ENCODE measurements around the gene SLC2A4RG. TPM values are rescaled to one million over a fixed set of nuclear protein-coding genes. Genes with fewer than 3 reads are reported as not detected.

SLC2A4RG gene
- total and polyA plus RNA-seq, 2 of the 13 experiments (the other 11 are each of a cell fraction or from before 2014, with no cell fraction given): 91.4 to 95.9 TPM

GRCh38 chr20:63707558-63708300 is 31.8 kb upstream of the SLC2A4RG start, which contains the start of the genes ARFRP1 and ZGPAT (continued):
- TF ChIP-seq, protein P1, sequence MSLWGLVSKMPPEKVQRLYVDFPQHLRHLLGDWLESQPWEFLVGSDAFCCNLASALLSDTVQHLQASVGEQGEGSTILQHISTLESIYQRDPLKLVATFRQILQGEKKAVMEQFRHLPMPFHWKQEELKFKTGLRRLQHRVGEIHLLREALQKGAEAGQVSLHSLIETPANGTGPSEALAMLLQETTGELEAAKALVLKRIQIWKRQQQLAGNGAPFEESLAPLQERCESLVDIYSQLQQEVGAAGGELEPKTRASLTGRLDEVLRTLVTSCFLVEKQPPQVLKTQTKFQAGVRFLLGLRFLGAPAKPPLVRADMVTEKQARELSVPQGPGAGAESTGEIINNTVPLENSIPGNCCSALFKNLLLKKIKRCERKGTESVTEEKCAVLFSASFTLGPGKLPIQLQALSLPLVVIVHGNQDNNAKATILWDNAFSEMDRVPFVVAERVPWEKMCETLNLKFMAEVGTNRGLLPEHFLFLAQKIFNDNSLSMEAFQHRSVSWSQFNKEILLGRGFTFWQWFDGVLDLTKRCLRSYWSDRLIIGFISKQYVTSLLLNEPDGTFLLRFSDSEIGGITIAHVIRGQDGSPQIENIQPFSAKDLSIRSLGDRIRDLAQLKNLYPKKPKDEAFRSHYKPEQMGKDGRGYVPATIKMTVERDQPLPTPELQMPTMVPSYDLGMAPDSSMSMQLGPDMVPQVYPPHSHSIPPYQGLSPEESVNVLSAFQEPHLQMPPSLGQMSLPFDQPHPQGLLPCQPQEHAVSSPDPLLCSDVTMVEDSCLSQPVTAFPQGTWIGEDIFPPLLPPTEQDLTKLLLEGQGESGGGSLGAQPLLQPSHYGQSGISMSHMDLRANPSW (CRISPR knock-in tag; IDR thresholded peaks at IDR 0.05; ENCODE audit: borderline replicate concordance): peak; percentile 22; the same call in 1 of the 2 replicates
- TF ChIP-seq, protein P2, sequence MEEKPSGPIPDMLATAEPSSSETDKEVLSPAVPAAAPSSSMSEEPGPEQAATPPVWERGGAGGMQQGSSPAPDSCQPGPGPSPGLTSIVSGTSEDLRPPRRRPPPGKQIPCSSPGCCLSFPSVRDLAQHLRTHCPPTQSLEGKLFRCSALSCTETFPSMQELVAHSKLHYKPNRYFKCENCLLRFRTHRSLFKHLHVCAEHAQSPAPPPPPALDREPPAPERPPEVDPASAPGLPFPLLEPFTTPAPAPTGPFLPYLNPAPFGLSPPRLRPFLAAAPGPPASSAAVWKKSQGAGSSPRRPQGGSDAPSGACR (CRISPR knock-in tag; IDR thresholded peaks at IDR 0.05): peak; percentile 77
- TF ChIP-seq PRPF4 (IDR thresholded peaks at IDR 0.05; ENCODE audit: low read depth, low read length, poor library complexity, severe bottlenecking): no peak
- no peak for TF ChIP-seq SETDB1 (CRISPR knock-in tag; IDR thresholded peaks at IDR 0.05; ENCODE audit: borderline replicate concordance)
- TF ChIP-seq, protein P3, sequence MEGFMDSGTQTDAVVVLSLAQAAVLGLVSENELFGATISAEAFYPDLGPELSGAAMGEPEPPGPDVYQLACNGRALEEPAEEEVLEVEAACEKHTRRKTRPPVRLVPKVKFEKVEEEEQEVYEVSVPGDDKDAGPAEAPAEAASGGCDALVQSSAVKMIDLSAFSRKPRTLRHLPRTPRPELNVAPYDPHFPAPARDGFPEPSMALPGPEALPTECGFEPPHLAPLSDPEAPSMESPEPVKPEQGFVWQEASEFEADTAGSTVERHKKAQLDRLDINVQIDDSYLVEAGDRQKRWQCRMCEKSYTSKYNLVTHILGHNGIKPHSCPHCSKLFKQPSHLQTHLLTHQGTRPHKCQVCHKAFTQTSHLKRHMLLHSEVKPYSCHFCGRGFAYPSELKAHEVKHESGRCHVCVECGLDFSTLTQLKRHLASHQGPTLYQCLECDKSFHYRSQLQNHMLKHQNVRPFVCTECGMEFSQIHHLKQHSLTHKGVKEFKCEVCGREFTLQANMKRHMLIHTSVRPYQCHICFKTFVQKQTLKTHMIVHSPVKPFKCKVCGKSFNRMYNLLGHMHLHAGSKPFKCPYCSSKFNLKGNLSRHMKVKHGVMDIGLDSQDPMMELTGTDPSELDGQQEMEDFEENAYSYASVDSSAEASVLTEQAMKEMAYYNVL (CRISPR knock-in tag; IDR thresholded peaks at IDR 0.05; ENCODE audit: borderline replicate concordance): peak; percentile 69
- peak; percentile 79 for TF ChIP-seq DRAP1 (CRISPR knock-in tag; IDR thresholded peaks at IDR 0.05)
- peak; percentile 85 for TF ChIP-seq PPARG (CRISPR knock-in tag; conservative IDR thresholded peaks at IDR 0.05)
- TF ChIP-seq ZNF280B (CRISPR knock-in tag; IDR thresholded peaks at IDR 0.05; ENCODE audit: borderline replicate concordance): peak; percentile 85; the same call in 1 of the 2 replicates
- TF ChIP-seq ZSCAN20 (CRISPR knock-in tag; IDR thresholded peaks at IDR 0.05; ENCODE audit: borderline replicate concordance): peak; percentile 95
- no peak for TF ChIP-seq PAF1 (CRISPR knock-in tag; IDR thresholded peaks at IDR 0.05)
- no peak; the same call in none of the 2 replicates for TF ChIP-seq ZNF180 (CRISPR knock-in tag; IDR thresholded peaks at IDR 0.05; ENCODE audit: borderline replicate concordance, low read depth)
- TF ChIP-seq, protein P4, sequence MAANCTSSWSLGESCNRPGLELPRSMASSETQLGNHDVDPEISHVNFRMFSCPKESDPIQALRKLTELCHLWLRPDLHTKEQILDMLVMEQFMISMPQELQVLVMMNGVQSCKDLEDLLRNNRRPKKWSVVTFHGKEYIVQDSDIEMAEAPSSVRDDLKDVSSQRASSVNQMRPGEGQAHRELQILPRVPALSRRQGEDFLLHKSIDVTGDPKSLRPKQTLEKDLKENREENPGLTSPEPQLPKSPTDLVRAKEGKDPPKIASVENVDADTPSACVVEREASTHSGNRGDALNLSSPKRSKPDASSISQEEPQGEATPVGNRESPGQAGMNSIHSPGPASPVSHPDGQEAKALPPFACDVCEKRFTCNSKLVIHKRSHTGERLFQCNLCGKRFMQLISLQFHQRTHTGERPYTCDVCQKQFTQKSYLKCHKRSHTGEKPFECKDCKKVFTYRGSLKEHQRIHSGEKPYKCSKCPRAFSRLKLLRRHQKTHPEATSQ (CRISPR knock-in tag; IDR thresholded peaks at IDR 0.05; ENCODE audit: borderline replicate concordance): peak; percentile 98
- peak; percentile 95 for TF ChIP-seq SNAPC5 (CRISPR knock-in tag; IDR thresholded peaks at IDR 0.05; ENCODE audit: borderline replicate concordance)
- peak; percentile 85; the same call in 1 of the 2 replicates for TF ChIP-seq SATB2 (CRISPR knock-in tag; IDR thresholded peaks at IDR 0.05)
- peak; percentile 87 for TF ChIP-seq FOXM1 (CRISPR knock-in tag; IDR thresholded peaks at IDR 0.05)

Measured in HepG2 (cell line).